ENCODE measurements around the gene OR1M1. TPM values are rescaled to one million over a fixed set of nuclear protein-coding genes. Genes with fewer than 3 reads are reported as not detected.
A peak's percentile ranks its signal among the peaks of the same experiment; 100 is the strongest.
"Not testable (repeated sequence)": the region's sequence is repeated elsewhere in the genome, so short reads cannot be mapped to it uniquely, and the experiment has no call there.

The OR1M1 gene
- polyA plus RNA-seq, 6 donors from 2014 or later = not detected

GRCh38 chr19:9057505-9058258, 29.2 kb upstream of the OR1M1 start:
- Mint-ChIP-seq H3K4me3 (no peak overlapping the region), H3K9me3 (peaks cover 0 to 10% (median 4%) of the 10 kb centered on the region in 7 donors), H3K4me1 (no peaks in the 10 kb centered on the region), H3K36me3 (peaks cover 0 to 7% of the 10 kb centered on the region in 2 donors), H3K27ac (no peak overlapping the region), H3K27me3 (peaks cover 4 to 7% (median 5%) of the 10 kb centered on the region in 3 donors)
- no peak for ATAC-seq (ENCODE audit: low read depth in 2 of 2)
- no peak for DNase-seq

DNA sequence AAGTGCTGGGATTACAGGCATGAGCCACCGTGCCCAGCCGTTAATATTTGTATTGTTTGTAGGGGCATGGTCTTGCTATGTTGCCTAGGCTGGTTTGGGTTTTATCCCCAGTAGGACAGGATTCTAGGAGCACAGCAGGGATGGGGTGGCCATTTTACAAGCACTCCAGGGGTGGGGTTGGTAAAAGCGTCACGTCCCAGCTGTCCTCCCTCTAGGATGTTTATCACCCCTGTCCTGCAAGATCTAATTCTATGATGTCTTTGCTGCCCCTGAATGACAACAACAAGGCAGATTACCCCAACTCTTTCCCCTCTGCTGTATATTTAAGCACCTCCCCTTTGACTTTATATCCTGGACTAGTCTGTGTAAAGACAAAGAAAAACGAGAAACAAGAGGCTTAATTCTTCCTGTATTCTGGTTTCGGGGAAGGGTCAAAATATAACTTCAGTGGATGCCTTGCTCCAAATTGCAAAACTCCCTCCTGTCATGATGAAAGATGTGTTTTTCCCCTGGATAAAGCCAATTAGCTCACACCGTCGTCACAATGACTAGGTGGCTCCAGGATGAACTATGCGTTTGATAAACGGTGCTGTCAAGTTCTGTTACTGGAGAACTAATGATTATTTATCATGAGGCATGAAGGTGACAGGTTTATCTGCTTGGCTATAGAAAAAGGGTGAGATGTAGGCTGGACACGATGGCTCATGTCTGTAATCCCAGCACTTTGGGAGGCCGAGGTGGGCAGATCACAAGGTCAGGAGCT, 27.8 kb upstream of the OR1M1 start:
- ATAC-seq (ENCODE audit: low read depth in 2 of 2) (no peak), DNase-seq (no peak)
- no peaks in the 10 kb centered on the region for H3K4me1 Mint-ChIP-seq
- peaks cover 4 to 7% (median 5%) of the 10 kb centered on the region in 3 donors for H3K27me3 Mint-ChIP-seq
- no peak overlapping the region for H3K27ac Mint-ChIP-seq
- H3K36me3 Mint-ChIP-seq = peaks cover 0 to 7% of the 10 kb centered on the region in 2 donors
- no peak overlapping the region for H3K4me3 Mint-ChIP-seq
- peaks cover 0 to 8% (median 0%) of the 10 kb centered on the region in 7 donors for H3K9me3 Mint-ChIP-seq

DNA sequence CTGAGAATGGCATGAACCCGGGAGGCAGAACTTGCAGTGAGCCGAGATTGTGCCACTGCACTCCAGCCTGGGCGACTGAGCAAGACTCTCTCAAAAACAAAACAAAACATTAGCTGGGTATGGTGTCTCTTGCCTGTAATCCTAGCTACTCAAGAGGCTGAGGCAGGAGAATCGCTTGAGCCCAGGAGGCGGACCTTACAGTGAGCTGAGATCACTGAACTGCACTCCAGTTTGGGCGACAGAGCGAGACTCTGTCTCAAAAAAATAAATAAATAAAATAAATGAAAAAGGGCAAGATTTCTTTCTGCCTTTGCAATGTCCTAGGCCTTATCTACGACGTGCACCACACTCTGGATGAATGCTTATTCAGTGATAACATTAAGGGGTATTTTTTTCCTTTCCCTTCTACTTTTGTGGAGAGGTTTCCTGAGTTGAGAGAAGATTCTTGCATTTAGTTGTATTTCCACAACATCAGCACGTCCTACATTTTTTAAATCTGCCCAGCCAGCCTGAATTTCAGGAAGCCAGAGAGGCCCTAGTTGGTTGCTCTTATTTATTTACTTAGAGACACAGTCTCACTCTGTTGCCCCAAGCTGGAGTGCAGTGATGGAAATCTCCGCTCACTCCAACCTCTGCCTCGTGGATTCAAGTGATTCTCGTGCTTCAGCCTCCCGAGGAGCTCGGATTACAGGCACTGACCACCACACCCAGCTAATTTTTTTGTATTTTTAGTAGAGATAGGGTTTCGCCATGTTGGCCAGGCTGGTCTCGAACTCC, 26.1 kb upstream of the OR1M1 start:
- no peaks in the 10 kb centered on the region for H3K4me1 Mint-ChIP-seq
- H3K9me3 Mint-ChIP-seq = peaks cover 0 to 5% (median 0%) of the 10 kb centered on the region in 7 donors
- H3K27me3 Mint-ChIP-seq = peaks cover 4 to 7% (median 5%) of the 10 kb centered on the region in 3 donors
- DNase-seq (no peak), ATAC-seq (ENCODE audit: low read depth in 2 of 2) (no peak)
- peaks cover 0 to 7% of the 10 kb centered on the region in 2 donors for H3K36me3 Mint-ChIP-seq
- no peak overlapping the region for H3K27ac Mint-ChIP-seq
- H3K4me3 Mint-ChIP-seq = no peak overlapping the region

DNA sequence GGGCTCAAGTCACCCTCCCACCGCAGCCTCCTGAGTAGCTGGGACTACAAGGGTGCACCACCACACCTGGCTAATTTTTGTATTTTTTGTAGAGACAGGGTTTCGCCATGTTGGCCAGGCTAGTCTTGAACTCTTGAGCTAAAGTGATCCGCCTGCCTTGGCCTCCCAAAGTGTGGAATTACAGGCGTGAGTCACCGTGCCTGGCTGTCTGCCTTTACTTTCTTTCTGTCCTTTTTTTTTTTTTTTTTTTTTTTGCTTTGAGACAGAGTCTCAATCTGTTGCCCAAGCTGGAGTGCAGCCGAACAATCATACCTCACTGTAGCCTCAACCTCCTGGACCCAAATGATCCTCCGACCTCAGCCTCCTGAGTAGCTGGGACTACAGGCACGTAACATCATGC, 25.0 kb upstream of the OR1M1 start:
- Mint-ChIP-seq H3K9me3 (peaks cover 0 to 5% (median 0%) of the 10 kb centered on the region in 7 donors), H3K27ac (no peak overlapping the region), H3K27me3 (peaks cover 4 to 7% (median 5%) of the 10 kb centered on the region in 3 donors), H3K4me3 (no peak overlapping the region), H3K4me1 (no peaks in the 10 kb centered on the region), H3K36me3 (peaks cover 0 to 7% of the 10 kb centered on the region in 2 donors)
- no peak for ATAC-seq (ENCODE audit: low read depth in 2 of 2)
- no peak for DNase-seq

DNA sequence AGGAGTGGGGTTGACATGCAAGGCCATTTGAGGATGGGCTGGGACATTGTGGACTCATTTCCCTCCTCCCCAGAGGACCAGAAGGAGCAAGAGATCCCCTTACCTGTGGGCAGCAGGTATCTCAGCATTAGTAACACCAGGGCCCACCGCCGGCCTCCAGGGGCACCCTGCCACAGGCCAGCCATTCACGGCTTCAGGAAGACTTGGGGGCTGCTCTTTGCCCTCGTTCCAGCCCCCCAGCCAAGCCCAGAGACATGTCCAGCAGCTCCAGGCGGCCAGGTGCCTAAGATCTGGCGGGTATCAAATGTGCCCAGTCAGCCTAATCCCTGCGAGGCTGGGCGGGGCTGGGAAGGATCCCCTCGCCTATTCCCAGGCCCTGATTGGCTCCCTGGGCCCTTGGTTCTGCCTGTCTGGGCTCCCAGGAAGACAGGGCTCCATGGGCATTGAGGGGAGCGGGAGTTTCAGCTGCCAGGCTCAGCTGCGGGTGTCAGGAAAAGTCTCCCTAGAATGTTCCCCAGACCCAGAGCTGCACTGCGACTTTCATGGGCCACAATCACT, 21.3 kb upstream of the OR1M1 start:
- ATAC-seq (ENCODE audit: low read depth in 2 of 2) (no peak), DNase-seq (no peak)
- H3K9me3 Mint-ChIP-seq = no peaks in the 10 kb centered on the region
- no peaks in the 10 kb centered on the region for H3K36me3 Mint-ChIP-seq
- no peaks in the 10 kb centered on the region for H3K4me1 Mint-ChIP-seq
- no peaks in the 10 kb centered on the region for H3K27me3 Mint-ChIP-seq
- no peak overlapping the region for H3K27ac Mint-ChIP-seq
- no peak overlapping the region for H3K4me3 Mint-ChIP-seq

DNA sequence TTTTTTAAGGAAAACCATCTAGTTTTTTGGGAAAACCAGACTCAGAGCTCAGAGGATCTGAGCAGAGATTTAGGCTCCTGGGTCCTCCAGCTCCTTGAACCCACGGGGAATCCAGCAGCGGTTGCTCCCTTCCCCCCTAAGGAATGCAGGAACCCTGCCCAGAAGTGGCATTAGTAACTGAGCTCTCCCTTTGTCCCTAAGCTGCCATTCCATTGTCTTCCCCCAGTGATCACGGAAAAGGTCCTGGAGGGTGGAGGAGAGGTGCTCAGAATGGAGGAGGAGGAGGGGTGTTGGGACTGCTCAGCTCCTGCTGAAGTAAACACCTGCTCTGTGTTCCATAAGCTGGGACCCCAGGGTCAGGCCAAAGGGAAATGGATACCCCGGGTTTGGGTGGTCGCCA, 16.8 kb upstream of the OR1M1 start:
- Mint-ChIP-seq H3K36me3 (no peaks in the 10 kb centered on the region), H3K27me3 (no peaks in the 10 kb centered on the region), H3K27ac (no peak overlapping the region), H3K4me1 (no peaks in the 10 kb centered on the region), H3K9me3 (no peaks in the 10 kb centered on the region), H3K4me3 (no peak overlapping the region)
- no peak for DNase-seq
- ATAC-seq (ENCODE audit: low read depth in 2 of 2) = no peak

- H3K36me3 Mint-ChIP-seq; ATAC-seq (ENCODE audit: low read depth in 2 of 2): not testable (repeated sequence)
Observed at GRCh38 chr19:9071720-9072119, 15.1 kb upstream of the OR1M1 start.

GRCh38 chr19:9073806-9074205, 13.1 kb upstream of the OR1M1 start:
- Mint-ChIP-seq H3K27me3 (no peaks in the 10 kb centered on the region), H3K4me3 (no peak overlapping the region)
- ATAC-seq (ENCODE audit: low read depth in 2 of 2) = no peak

More at GRCh38 chr19:9071720-9072119, 15.1 kb upstream of the OR1M1 start:
- not testable (repeated sequence) for H3K27ac Mint-ChIP-seq, DNase-seq, H3K4me1 Mint-ChIP-seq, H3K4me3 Mint-ChIP-seq, H3K9me3 Mint-ChIP-seq, H3K27me3 Mint-ChIP-seq

GRCh38 chr19:9075064-9075949, 11.6 kb upstream of the OR1M1 start:
- DNase-seq = no peak
- Mint-ChIP-seq H3K27ac (no peak overlapping the region), H3K4me1 (peaks cover 0 to 5% (median 4%) of the 10 kb centered on the region in 3 donors), H3K36me3 (no peaks in the 10 kb centered on the region), H3K27me3 (no peaks in the 10 kb centered on the region), H3K4me3 (no peak overlapping the region), H3K9me3 (no peaks in the 10 kb centered on the region)
- no peak for ATAC-seq (ENCODE audit: low read depth in 2 of 2)

More at GRCh38 chr19:9073806-9074205, 13.1 kb upstream of the OR1M1 start:
- Mint-ChIP-seq H3K27ac (no peak overlapping the region), H3K36me3 (no peaks in the 10 kb centered on the region), H3K9me3 (no peaks in the 10 kb centered on the region), H3K4me1 (no peaks in the 10 kb centered on the region)
- no peak for DNase-seq

DNA sequence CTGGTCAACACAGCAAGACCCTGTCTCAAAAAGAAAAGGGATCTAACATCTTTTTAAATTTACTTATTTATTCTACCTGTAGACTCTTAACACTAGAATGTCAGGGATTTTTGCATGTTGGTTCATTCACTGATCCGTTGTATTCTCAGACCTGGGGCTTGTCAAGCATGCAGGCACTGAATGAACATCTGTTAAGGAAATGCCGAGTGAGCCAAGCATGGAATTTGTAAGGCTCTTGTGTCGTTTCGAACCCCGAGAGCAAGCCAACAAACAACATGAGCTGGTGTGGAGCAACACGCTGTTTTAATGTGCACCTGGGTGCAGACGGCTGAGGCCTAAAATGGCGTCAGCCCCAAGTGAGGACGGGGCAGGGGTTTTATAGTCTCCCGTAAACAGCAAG, 10.0 kb upstream of the OR1M1 start:
- no peak overlapping the region for H3K27ac Mint-ChIP-seq
- ATAC-seq (ENCODE audit: low read depth in 2 of 2) = no peak

GRCh38 chr19:9078651-9079050, 8.2 kb upstream of the OR1M1 start:
- ATAC-seq (ENCODE audit: low read depth in 2 of 2) (no peak), DNase-seq (no peak)
- Mint-ChIP-seq H3K36me3 (no peaks in the 10 kb centered on the region), H3K27ac (peak overlapping the region in 1 of 6 donors; percentile 18), H3K4me1 (peaks cover 0 to 5% (median 4%) of the 10 kb centered on the region in 3 donors), H3K27me3 (no peaks in the 10 kb centered on the region), H3K9me3 (no peaks in the 10 kb centered on the region), H3K4me3 (no peak overlapping the region)

More for the DNA sequence above, 10.0 kb upstream of the OR1M1 start:
- H3K4me3 Mint-ChIP-seq = no peak overlapping the region
- DNase-seq = no peak
- no peaks in the 10 kb centered on the region for H3K9me3 Mint-ChIP-seq
- H3K36me3 Mint-ChIP-seq = no peaks in the 10 kb centered on the region
- peaks cover 0 to 5% (median 4%) of the 10 kb centered on the region in 3 donors for H3K4me1 Mint-ChIP-seq
- no peaks in the 10 kb centered on the region for H3K27me3 Mint-ChIP-seq

DNA sequence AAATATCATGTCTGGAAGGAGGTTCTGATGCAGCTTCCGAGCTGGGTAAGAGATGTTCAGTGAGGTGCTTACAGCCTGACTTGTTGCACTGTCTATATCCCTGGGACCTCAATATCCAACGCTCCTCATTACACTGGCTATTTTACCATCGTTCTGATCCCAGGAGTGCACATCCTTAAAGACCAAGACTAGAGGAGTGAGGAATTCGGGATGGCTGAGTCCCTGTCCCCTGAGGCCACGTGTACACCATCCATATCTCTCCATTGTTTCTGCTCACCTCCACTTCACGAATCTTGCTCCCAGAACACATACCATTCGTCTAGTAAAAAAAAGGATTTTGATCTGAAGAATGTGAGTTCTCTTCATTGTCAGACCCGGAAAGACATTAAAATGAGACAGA, 20.5 kb downstream of the OR1M1 start, which contains the start of gene OR7G2:
Gene OR7G2, minus strand, starts transcription at position 101 of the 400 bp plus-strand sequence. CDS start 4,232 bp downstream, outside the sequence.
- DNase-seq (no peak), ATAC-seq (ENCODE audit: low read depth in 2 of 2) (no peak)
- H3K36me3 Mint-ChIP-seq = no peaks in the 10 kb centered on the region
- no peaks in the 10 kb centered on the region for H3K4me1 Mint-ChIP-seq
- H3K9me3 Mint-ChIP-seq = peaks cover 0 to 5% (median 0%) of the 10 kb centered on the region in 7 donors
- H3K27me3 Mint-ChIP-seq = peaks cover 18 to 35% (median 21%) of the 10 kb centered on the region in 3 donors
- no peak within 1 kb of the TSS for H3K27ac Mint-ChIP-seq
- no peak within 1 kb of the TSS for H3K4me3 Mint-ChIP-seq
